Cortex of kidney (tissue), 1 donor: ENCODE measurements around the gene ZDHHC6.
"Not testable (repeated sequence)": the region's sequence is repeated elsewhere in the genome, so short reads cannot be mapped to it uniquely, and the experiment has no call there.

Source experiments
- DNase-seq: peaks from one replicate; lab custom pipeline; 2025; lab: John Stamatoyannopoulos, UW

The ZDHHC6 gene

GRCh38 chr10:112446055-112446854, 459 bp downstream of the ZDHHC6 start:
- DNase-seq = no peak

DNA sequence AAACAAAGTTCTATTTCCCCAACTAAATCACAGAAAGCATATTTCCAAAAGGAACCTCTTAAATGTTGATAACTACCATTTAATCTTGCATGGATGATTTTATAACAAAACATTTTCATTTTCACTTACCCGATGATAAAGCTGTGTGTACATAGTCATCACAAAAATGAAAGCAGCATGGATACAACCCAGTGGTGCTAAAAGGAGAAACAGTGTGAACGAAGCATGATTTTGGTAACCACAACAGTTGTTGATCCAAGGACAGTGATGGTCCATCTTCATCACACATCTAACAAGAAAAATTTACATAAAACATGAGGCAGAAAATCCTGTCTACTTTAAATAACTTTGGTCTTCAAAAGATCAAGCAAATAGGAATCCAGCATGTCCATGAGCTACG, 4.7 kb downstream of the ZDHHC6 start:
- DNase-seq = no peak

- no peak for DNase-seq
These were observed 5.2 kb downstream of the ZDHHC6 start for GRCh38 chr10:112441520-112441919.

DNA sequence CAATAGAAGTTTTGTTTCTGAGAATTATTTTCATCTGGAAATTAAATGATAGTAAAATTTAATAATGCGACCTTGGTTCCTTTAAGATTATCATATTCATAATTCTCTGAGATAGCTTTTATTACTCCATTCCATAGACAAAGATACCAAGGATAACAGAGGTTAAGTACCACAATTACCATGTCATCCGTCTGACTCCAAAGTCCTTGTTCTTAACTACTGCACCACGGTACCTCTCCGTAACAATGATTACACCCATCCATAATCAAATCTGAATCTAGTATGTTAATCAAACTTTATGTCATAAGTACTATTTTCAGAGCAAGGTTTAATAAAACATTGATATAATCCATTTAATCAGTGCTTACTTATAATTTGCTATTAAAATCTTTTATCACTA, 8.4 kb downstream of the ZDHHC6 start:
- DNase-seq = no peak

DNA sequence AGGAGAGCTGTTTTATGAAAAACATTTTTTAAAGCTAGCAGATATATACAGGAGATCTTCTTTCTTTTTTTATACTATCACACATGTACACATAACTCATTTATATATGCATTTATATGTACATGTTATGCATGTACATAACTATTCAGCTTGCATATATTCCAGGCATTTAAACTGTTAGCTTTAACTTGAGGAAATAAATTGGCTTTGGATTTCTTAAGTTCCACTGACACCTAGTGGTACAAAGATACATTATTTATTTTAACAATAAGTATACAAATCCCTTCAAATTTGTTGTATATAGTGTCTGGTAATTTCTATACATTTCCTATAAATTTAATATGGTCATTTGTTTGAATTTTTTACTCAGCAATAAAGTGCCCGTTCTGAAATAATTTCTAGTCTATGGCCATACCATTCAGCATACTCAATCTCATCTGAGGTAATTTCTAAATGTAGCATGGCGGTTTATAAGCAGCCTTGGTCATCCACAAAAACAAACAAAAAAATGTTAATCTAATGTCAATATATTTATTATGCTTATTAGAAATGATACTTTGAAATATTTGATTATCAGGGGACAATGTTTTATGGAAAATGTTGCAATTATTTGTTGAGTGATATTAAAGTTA, 11.6 kb downstream of the ZDHHC6 start:
- no peak for DNase-seq

GRCh38 chr10:112433136-112433535, 13.6 kb downstream of the ZDHHC6 start:
- no peak for DNase-seq

- no peak for DNase-seq
These were observed 17.0 kb downstream of the ZDHHC6 start for GRCh38 chr10:112429654-112430230.

GRCh38 chr10:112429147-112429546, 17.6 kb downstream of the ZDHHC6 start:
- DNase-seq = no peak

DNA sequence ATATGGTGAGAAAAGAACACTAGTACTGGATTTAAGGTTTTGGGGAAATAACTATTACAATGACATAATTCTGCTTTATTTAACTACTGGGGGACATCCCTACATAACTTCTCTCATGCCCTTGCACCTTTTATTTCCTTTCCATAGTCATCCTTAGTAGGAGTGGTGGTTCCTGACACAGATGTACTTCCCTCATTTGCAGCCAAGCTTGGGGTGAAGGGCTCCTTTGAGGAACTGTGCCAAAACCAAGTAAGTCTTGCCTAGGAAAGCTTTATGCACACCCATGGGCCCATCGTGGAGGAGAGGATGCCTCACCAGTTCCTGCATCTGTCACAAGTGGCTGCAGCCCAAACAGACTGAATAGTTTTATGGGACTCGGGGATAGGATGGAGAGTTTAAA, 20.6 kb downstream of the ZDHHC6 start:
- no peak for DNase-seq

DNA sequence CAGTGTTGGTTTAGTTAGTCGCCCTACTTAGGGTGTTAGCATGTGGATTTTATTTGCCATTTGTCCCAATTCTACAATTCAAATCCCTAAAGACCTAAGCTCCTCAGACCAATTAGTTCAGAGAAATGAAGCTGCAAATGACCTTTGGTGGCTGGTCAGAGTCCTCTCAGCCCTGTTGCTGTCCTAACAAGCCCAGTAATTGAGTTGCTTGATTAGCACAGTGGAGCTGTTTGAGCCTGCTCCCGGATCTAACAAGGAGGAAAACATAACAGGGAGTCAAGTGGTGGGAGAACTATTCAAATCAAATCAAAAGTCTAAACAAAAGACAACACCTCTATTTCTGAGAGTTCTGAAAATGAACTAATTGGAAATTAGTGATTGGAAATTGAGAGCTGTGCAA, 22.1 kb downstream of the ZDHHC6 start:
- no peak for DNase-seq

- DNase-seq = no peak
These were observed 25.0 kb downstream of the ZDHHC6 start for GRCh38 chr10:112421731-112422130.

DNA sequence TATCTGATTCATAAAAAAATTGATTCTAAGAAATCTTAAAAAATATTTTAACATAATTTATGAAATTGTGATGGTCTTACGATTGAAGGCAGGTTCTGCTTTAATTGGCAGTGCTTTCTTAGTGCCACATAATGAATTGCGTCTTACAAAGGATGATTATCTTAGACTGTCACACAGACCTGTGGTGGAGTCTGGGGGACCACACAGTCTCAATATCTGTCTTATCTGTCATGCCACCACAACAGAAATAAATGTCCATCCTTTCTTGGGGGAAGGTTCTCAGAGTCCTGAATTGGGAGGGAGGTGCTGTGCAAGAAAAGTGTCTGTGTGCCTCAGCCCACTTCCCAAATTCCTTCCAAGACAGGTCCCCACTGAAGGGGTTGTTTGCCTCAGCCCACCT, 34.0 kb downstream of the ZDHHC6 start:
- no peak for DNase-seq

GRCh38 chr10:112409755-112410154, 37.0 kb downstream of the ZDHHC6 start:
- no peak for DNase-seq

- no peak for DNase-seq
These were observed 37.4 kb downstream of the ZDHHC6 start for GRCh38 chr10:112409299-112409698.

DNA sequence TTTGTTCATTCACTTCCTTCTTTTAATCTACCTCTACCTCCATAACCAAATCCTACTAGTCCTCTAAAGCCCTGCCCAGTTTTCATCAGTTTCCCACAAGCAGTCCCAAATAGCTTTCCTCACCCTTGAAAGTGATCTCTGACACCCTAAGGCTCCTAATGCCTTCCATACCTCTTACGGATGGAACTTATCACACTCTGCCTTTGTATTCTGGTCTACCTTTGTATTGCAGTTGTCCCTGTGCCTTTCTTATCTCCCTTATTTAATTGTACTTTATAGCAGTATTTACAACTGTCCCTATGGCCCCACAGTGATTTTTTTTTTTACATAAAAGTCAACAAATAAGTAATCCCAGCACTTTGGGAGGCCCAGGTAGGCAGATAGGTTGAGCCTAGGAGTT, 39.0 kb downstream of the ZDHHC6 start:
- DNase-seq = no peak

DNA sequence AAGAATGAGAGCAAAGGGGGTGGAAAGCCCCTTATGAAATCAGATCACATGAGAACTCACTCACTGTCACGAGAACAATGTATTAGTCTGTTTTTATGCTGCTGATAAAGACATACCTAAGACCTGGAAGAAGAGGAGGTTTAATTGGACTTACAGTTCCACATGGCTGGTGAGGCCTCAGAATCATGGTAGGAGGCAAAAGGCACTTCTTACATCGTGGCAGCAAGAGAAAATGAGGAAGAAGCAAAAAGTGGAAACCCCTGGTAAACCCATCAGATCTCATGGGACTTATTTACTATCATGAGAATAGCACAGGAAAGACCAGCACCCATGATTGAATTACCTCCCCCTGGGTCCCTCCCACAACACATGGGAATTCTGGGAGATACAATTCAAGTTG, 39.9 kb downstream of the ZDHHC6 start:
- DNase-seq = not testable (repeated sequence)

- no peak for DNase-seq
These were observed 42.1 kb downstream of the ZDHHC6 start for GRCh38 chr10:112404617-112405016.

DNA sequence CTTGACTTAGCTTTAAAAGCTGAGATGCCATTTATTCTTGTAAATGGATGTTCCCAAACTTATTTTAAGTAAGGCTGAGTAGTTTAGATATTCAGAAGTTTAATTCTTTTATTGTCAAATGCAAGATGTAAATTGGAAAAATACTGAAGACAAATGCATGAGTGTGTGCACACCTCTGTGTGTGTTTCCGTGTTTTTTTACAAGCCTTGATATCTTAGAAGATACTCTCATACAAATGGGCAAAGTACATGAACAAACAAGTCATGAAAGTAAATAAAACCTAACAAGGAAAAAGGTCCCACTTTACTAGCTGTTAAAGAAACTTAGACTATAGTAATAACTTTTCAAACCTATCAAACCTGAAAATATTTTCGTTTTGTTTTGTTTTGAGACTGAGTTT, 43.8 kb downstream of the ZDHHC6 start:
- no peak for DNase-seq

- no peak for DNase-seq
These were observed 49.1 kb downstream of the ZDHHC6 start for GRCh38 chr10:112397592-112397991.

- DNase-seq = no peak
These were observed 50.7 kb downstream of the ZDHHC6 start for GRCh38 chr10:112395809-112396530.

DNA sequence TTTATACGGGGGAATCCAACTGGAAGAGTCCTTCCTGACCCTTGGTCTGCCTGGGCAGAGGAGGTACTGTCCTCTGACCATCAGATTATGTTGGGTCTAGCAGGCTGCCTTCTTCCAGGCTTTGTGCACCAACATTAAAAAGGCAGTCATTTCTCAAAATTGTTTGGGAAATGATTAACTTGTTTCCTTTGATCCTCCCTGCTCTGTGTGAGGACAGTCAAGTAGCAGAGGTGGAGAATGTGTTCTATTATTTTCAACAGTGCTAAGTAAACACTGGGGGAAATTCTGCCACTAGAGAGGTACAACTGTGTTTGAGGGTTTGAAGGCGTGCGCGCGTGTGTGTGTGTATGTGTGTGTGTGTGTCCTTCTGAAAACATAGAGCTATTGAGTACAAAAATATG, 52.2 kb downstream of the ZDHHC6 start:
- no peak for DNase-seq

DNA sequence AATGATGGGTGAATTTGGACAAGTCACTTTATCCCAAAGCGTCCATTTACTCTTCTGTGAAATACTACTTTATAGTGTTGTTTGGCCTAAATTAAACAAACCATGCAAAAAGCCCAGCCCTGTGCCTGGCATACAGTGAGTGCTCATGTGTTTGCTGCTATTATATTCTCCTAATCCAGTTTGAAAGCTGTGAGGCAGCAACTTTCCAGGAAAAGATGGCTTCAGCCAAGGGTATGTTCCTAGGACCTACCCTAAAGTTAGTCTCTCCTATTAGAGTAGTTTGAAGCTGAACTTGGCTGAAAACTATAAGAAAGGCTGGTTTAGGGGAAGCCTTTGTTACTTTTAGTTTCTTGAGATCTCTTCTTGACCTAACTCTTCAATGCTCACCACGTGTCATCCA, 52.9 kb downstream of the ZDHHC6 start:
- DNase-seq = no peak

DNA sequence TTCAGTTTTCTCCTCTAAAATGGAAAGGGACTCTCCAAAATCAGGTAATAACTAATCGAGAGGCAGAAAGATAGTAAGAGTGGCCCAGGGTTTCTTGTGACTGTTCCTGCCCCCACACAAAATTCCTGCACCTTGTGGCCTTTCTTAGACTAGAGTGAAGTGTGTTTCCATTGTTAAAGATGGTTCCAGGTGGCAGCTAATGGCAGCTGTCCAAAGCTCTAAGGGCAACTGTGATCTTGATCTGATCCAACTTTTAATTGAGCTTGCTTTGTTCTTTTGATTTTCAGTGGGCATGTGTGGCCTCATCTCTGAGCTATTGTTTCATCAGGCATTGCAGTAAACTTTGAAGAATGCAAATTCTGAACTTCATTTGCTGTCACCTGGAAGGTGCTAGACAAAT, 53.4 kb downstream of the ZDHHC6 start:
- DNase-seq = no peak
